Renal pelvis (tissue), 4 donors: Measurements from ENCODE around the gene ALG12. TPM values are rescaled to one million over a fixed set of nuclear protein-coding genes. Genes with fewer than 3 reads are reported as not detected.
A peak's percentile ranks its signal among the peaks of the same experiment; 100 is the strongest.

Source experiments
- DNase-seq: peaks from one replicate; pipeline ENCODE4 v3.0.0-alpha.2; 2013
- polyA plus RNA-seq, 3 donors: library from polyadenylated mRNA; unstranded; fragments of 120-200 nt; gene quantifications; one replicate each; pipeline ENCODE4 v1.2.1, GENCODE V29; 2013; ENCODE audit not compliant: insufficient read length in 3 of 3

The ALG12 gene
- polyA plus RNA-seq, 3 donors: 35.2 to 43.5 (median 40.6) TPM

DNA sequence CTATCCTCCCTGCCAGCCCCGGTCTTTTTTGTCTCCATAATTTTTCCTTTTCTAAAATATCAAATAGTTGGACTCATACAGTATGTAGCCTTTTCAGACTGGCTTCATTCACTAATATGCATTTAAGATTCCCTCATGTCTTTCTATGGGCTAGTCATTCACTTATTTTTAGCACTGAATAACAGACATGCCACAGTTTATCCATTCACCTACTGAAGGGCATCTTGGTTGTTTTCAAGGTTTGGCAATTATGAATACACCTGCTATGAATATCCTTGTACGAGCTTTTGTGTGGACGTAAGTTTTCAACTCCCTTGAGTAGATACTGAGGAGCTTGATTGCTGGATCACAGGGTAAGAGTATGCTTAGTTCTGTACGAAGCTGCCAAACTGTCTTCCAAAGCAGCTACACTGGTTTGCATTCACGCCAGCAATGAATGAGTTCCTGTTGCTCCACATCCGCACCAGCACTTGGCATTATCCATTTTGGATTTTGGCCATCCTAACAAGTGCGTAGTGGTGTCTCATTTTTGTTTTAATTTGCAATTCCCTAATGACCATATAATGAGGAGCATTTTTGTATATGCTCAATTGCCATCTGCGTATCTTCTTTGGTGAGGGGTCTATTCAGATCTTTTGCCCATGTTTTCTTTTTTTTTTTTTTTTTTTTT, 21.1 kb downstream of the ALG12 start:
- no peak for DNase-seq

DNA sequence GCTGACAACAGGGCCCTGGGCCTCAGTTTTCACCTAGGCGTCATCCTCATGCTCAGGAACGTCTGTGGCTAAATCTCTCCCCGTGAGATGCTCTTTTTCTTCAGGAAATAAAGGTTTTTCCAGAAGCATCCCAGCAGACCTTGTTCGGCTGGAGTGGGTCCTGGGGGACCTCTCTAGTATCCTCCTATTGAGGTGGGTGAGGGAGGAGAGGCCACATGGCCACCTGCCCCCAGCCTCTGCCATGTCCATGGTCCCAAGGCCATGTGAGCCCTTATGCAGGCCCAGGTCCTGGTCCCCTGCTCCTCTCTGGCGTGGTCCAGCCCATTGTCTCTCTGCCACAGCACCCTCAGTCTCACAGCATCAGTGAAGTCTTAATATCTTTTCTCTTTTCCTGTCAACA, 22.0 kb downstream of the ALG12 start:
- no peak for DNase-seq

DNA sequence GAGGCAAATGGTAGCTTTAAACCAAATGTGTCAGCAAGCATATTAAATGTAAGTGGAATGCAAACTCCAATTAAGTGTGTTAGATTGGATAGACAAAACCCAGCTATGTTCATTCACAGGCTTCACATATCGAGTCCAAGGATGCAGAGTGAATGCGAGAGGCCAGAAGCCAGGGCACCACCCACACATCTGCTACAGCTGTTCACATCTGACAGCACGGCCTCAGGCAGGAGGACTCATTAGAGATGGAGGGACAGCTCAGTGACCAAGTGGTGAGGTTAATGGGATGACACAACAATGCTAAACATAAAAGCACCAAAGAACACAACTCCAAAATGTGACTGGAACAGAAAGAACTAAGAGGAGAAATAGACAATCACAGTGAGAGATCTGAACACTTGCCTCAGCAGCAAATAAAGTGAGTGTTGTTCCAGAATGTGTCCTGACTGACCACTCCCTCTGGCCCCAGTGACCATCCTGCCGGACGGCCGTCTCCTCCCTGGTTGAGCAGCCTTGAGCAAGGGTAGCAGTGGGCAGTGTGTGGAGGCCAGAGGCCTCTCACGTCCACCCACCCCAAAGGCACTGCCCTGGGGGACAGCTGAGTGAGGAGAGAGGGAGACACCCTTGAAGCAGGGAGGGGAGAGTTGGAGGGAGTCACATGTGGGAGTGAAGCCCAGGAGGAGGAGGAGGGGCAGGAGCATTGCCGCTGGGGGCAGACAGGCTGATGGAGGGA, 23.8 kb downstream of the ALG12 start:
- DNase-seq: no peak

DNA sequence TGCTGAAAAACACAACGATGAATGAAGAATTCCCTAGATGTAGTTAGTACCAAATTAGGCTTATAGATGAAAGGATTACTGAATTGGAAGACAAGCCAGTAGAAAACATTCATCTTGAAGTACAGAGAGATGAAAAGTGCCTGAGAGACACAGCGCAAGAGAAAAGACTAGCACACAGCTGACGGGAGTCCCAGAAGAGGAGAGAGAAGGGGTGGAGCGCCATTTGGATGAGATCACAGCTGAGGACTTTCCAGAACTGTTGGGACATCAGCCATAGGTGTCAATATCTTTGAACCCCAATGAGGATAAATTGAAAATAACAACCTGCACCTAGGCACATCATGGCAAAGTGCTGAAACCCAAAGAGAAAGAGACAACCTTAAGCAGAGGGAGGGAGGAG, 25.2 kb downstream of the ALG12 start:
- DNase-seq: no peak

DNA sequence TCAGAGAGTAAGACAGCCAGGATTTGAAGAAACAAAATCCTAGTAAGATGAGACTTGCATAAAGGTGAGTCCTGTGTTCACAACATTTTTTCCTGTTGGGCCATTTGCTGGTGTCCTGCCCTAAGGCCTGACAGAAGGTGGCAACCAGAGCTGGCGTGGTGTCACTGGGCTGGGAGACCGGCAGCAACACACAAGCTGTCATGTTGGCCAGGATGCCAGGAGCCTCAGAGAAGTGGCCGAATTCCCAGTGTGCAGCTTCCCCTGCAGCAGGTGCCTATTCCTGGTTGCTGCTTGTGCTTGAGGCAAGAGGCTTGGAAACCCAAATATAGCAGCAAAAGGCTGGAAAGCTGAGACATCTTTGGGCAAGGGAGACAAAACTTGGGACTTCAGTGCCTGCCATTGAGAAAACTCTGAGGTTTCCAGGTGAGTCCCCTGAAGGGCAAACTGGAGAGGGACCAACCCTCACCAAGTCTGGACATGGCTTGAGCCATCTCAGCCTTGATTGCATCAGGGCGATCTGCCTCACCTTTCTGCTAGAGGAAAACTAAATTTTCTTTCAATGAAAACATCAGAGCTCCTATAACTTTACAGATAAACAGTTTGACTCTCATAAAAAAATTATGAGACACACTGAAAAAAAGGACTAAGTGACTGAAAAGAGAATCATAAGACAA, 25.9 kb downstream of the ALG12 start:
- no peak for DNase-seq

DNA sequence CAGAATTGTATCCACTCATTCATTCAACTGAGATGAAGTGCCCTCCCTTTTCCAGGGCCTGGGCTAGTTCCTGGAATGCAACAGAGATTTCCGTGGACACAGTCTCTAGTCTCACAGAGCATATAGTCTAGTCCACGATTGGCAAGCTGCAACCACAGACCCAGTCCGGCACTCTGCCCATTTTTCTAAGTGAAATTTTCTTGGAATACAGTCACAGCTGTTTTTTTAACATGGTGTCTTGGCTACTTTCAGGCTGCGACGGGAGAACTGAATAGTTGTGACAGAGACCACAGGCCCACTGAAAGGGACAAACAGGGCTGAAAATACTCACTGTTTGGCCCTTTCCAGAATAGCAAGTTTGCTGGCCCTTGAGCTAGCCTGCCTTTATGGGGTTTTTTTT, 29.2 kb downstream of the ALG12 start:
- DNase-seq: no peak

DNA sequence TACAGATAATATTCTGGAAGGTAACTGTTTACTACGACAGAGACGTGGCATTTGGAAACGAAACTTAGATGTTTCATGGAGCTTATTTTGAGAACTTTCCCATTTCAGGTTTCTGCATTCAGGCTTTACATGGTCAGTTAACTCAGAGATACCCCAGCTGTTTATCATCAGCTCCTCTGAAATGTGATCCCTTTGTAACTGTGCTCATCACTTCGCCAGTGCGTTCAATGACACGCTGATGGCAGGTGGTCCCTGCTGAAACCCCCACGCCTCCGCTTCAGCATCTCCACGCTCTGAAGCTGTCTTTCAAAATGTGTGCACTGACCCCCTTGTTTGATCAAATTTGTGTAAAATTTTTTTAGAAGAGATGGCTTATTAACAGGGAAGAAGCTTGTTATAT, 30.5 kb downstream of the ALG12 start:
- peak; percentile 67 for DNase-seq

DNA sequence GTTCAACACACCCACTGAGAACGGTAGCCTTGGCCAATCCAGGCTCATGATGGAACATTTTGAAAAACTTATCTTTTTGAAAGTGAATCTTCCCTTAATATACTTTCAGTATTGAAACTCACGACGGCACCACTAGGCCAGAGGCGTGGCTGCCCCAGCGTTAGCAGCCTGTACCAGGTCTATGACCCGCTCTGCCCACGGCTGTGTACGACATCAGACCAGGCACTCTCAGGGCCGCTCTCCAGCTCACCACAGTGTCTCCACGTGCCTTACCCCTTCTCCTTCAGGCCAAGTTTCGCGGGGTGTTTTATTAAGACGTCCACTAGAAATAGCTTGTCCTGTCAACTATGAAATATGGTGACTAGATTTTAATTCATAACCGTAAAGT, 31.2 kb downstream of the ALG12 start:
- DNase-seq: peak; percentile 8

DNA sequence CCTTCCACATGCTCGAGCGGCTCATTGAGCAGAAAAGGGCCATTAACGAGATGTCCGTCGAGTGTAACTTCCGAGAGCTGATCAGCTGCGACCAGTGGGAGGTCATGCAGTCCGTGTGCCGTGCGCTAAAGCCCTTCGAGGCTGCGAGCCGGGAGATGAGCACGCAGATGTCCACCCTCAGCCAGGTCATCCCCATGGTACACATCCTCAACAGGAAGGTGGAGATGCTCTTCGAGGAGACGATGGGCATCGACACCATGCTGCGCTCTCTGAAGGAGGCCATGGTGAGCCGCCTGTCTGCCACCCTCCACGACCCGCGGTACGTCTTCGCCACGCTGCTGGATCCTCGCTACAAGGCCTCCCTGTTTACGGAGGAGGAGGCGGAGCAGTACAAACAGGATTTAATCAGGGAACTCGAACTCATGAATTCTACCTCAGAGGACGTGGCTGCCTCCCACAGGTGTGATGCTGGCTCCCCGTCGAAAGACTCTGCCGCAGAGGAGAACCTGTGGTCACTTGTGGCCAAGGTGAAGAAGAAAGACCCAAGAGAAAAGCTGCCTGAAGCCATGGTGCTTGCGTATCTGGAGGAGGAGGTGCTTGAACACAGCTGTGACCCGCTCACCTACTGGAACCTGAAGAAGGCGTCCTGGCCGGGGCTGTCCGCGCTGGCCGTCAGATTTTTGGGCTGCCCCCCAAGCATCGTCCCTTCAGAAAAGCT, 31.7 kb downstream of the ALG12 start:
- no peak for DNase-seq

DNA sequence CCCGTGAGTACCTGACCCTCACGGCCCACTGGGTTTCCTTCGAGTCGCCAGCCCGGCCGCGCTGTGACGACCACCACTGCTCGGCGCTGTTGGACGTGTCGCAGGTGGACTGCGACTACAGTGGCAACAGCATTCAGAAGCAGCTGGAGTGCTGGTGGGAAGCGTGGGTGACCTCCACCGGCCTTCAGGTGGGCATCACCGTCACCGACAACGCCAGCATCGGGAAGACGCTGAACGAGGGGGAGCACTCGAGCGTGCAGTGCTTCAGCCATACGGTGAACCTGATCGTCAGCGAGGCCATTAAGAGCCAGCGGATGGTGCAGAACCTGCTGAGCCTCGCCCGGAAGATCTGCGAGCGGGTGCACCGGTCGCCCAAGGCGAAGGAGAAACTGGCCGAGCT, 32.4 kb downstream of the ALG12 start:
- no peak for DNase-seq

DNA sequence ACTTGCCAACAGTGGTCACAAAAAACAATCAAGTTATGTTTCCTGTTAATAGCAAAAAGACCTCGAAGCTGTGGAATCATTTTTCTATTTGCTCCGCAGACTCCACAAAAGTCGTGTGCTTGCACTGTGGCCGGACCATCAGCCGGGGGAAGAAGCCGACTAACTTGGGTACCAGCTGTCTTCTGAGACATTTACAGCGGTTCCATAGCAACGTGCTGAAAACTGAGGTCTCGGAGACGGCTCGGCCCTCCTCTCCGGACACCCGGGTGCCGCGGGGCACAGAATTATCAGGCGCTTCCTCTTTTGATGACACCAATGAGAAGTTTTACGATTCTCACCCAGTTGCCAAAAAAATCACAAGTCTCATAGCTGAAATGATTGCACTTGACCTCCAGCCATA, 33.0 kb downstream of the ALG12 start:
- no peak for DNase-seq

DNA sequence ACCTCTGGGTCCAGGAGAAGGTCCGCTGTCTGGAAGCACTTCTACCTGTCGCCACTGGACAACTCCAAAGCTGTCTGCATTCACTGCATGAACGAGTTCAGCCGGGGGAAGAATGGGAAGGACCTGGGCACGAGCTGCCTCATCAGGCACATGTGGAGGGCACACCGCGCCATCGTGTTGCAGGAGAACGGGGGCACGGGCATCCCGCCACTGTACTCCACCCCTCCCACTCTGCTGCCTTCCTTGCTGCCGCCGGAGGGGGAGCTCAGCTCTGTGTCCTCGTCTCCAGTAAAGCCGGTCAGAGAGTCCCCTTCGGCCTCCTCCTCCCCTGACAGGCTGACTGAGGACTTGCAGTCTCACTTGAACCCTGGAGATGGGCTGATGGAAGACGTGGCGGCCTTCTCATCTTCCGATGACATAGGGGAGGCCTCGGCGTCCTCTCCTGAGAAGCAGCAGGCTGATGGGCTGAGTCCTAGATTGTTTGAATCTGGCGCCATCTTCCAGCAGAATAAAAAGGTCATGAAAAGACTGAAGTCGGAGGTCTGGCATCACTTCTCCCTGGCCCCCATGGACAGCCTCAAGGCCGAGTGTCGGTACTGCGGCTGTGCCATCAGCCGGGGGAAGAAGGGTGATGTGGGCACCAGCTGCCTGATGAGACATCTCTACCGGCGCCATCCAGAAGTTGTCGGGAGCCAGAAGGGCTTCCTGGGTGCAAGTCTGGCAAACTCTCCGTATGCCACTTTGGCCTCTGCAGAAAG, 33.6 kb downstream of the ALG12 start:
- no peak for DNase-seq

DNA sequence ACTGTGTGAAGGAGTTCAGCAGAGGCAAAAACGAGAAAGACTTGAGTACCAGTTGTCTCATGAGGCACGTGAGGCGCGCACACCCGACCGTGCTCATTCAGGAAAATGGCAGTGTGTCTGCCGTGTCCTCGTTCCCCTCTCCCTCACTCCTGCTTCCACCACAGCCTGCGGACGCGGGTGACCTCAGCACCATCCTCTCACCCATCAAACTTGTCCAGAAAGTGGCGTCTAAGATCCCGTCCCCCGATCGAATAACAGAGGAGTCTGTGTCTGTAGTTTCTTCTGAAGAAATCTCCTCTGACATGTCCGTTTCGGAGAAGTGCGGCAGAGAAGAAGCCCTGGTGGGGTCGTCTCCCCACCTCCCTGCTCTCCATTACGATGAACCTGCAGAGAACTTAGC, 34.2 kb downstream of the ALG12 start:
- DNase-seq: no peak

DNA sequence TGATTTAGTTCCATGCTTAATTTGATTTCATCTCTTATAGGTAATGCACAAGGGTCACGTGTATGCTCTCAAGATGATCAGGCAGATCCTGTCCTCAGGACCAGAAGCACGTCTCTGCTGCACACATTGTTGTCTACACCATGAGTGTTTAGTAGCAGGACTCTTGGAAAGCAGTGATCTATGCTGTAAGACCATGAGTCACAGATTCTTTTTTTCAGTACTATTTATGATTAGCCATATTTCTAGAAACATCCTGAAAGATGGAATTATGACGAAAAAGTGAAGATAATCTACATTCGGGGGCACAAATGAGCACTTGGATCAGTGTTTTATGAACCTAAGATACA, 35.0 kb downstream of the ALG12 start:
- DNase-seq: no peak

DNA sequence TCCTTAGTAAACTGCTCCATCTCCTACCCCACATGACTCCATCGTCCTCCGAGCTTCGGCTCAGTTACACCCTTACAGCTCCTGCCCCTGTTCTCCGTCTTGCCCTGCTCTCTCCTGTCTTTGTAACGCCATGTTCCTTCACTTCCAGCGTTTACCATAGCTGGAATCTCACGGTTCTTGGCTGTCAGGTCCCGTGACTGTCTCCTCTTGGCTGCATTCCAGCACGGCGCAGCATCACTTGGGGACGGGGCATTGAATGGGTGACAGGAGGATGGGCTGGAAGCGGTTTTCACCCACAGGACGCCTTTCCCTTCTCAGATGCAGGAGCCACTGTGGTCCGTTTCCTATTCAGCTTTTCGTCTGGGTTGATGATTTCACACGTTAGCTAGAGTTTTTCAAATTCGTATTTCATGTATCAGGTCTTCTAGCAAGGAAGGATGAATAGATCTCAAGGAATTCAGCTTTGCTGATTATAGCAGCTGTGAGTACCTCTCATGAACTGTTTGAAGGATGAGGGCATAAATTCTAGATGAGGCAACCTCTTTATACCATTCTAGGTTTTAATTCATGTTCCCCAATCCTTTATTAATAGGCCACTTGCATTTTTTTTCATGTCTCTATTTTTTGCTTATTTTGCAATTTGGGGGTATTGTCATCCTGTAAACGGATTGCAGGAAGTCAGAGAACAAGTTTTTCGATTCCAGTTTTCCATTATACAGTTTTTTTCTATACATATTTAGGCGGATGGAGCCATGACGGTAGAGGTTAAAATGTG, 35.5 kb downstream of the ALG12 start:
- DNase-seq: no peak

DNA sequence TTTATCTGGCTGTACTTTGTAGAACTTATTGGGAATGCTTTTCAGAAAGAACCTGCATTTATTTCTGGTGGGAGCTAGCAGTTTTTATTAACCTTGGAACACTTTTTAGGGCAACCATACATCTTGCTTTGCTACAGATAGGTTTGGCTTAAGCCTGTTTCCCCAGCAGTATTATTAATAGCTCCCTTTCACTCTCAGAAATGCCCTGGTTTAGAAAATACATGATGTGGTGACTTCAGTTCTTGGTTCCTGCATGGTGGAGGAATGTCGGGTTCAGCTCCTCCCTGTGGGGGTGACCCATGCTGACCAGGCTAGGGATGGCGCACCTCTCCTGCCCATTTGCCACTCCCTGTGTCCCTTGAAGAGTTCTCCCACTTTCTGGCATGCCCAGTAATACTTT, 36.4 kb downstream of the ALG12 start:
- no peak for DNase-seq

DNA sequence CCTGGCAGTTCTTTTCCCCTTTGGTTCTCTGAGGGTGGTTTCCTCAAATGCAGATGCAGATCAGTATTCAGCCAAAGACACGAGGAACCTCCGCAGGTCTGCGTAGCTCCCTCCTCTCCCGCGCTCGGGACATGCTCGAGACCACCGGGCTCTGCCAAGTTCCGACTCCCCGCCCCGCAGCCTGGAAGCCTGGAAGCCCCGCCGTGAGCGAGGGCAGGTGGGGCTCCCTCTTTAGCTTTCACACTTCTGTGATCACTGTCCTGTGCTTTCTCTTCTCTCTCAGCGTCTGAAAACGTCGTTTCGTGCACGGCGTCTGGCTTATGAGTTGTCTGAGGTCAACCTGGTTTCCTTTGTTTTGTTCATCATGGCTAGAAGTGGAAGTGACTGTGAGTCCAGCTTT, 38.0 kb downstream of the ALG12 start:
- DNase-seq: no peak

DNA sequence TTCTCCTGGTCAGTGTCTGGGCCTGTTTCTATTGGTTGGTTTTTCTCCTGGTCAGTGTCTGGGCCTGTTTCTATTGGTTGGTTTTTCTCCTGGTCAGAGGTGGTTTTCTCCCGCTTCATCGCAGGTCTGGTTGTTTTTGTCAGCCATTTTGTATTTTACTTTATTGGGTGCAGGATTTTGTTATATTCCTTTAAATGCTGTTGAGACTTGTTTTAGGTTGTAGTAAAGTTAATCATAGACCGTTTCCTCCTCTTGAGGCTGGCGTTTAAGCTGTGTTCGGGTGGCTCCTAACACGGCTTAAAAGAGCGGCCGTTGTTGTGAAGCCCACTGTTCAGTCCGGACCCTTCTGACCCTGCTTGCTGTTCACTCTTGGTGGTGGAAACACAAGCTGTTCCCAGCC, 38.4 kb downstream of the ALG12 start:
- no peak for DNase-seq

DNA sequence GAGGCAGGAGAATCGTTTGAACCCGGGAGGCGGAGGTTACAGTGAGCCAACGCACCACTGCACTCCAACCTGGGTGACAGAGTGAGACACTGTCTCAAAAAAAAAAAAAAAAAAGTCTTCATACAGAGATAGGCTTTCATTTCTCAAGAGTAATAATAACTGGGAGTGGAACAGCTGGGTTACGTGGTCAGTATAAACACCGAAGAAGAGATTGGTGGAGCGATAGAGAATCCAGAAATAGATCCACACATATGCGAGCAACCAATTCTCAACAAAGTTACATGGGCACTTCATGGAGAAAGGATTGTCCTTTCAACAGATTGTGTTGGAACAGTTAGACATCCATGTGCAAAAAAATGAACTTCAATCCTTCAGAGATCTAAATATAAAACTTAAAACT, 40.0 kb downstream of the ALG12 start:
- no peak for DNase-seq

DNA sequence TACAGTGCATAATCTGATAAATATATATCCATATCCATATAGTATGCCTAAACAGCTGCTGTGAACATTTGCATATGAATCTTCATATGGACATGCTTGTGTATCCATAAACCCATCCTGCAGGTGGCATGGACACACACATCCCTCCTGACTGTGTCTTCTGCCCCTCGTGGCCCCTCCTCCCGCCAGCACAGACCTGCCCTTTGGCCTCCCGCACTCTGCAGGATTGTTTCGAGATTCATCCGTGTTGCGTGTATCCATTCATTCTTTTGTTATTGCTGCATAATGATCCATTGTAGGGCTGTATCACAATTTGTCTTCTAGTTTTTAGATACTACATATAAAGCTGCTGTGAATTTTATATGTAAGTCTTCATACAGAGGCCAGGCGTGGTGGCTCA, 40.6 kb downstream of the ALG12 start:
- no peak for DNase-seq

DNA sequence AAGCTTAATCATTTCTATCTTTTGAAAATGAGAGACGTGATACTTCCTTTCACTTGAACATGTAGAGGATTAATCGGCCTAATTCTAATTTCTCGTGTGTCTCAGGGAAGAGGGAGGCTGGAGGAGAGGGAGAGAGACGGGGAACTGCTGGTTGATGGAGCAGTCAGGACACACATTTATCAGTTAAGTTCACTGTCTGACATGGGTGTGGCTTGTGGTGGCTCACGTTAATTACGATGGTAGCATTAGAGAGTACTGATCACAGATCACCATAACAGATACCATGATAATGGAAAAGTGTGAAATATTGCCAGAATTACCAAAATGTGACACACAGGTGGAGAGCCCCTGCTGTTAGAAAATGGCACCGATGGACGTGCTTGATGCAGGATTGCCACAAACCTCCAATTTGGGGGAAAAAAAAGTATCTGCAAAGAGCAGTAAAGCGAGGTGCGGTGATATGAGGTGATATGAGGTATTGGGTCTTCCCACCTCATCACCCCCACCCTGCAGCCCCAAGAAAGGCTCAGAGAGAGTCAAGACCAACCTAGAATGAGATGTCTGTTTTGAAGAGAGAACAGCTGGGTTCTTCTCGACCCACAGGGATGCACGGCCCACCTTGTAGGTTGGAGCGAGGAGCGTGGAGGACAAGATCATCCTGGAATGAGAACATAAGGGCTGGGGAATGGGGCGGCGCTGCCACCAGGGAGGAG, 44.9 kb downstream of the ALG12 start:
- no peak for DNase-seq
